Effector memory CD8-positive, alpha-beta T cell (primary cell): ENCODE measurements around the gene PTPRD.

Source experiments
- ATAC-seq: fragments of 150-1000 bp; cut with Tn5 transposase; replicated peaks from 2 replicates; pipeline ENCODE4 v1.10.0; 2021; ENCODE audit warnings: mild to moderate bottlenecking, moderate library complexity
- DNase-seq, 3 experiments: peaks; one replicate each; pipeline ENCODE4 v3.0.0; 2021
- H3K27ac Mint-ChIP-seq, 2 donors: one replicate each; pipeline ENCODE4 v1.8.0; 2022; ENCODE audit warnings: mild to moderate bottlenecking in 2 of 2, mixed read lengths in 2 of 2, moderate library complexity in 2 of 2
- H3K27me3 Mint-ChIP-seq, 2 donors: one replicate each; pipeline ENCODE4 v1.8.0; 2022; ENCODE audit warnings: mixed read lengths in 2 of 2
- H3K36me3 Mint-ChIP-seq: one replicate; pipeline ENCODE4 v1.8.0; 2022; ENCODE audit warnings: mild to moderate bottlenecking, moderate library complexity, mixed read lengths; ENCODE audit not compliant: insufficient read depth
- H3K4me1 Mint-ChIP-seq, 2 donors: one replicate each; pipeline ENCODE4 v1.8.0; 2022; ENCODE audit warnings: low read depth in 2 of 2, mixed read lengths in 2 of 2
- H3K4me3 Mint-ChIP-seq, 2 donors: one replicate each; pipeline ENCODE4 v1.8.0; 2022; ENCODE audit warnings: mild to moderate bottlenecking in 2 of 2, mixed read lengths in 2 of 2, moderate library complexity in 2 of 2
- H3K9me3 Mint-ChIP-seq, 2 donors: one replicate each; pipeline ENCODE4 v1.8.0; 2022; ENCODE audit warnings: mixed read lengths in 2 of 2

PTPRD gene

GRCh38 chr9:8338767-8339510 is 2273.9 kb downstream of the PTPRD start:
- Mint-ChIP-seq H3K4me1 (no peaks in the 10 kb centered on the region), H3K27ac (no peak overlapping the region), H3K36me3 (no peaks in the 10 kb centered on the region), H3K9me3 (no peaks in the 10 kb centered on the region), H3K4me3 (no peak overlapping the region), H3K27me3 (peaks cover 0 to 2% of the 10 kb centered on the region in 2 donors)
- DNase-seq = no peak
- ATAC-seq = no peak

DNA sequence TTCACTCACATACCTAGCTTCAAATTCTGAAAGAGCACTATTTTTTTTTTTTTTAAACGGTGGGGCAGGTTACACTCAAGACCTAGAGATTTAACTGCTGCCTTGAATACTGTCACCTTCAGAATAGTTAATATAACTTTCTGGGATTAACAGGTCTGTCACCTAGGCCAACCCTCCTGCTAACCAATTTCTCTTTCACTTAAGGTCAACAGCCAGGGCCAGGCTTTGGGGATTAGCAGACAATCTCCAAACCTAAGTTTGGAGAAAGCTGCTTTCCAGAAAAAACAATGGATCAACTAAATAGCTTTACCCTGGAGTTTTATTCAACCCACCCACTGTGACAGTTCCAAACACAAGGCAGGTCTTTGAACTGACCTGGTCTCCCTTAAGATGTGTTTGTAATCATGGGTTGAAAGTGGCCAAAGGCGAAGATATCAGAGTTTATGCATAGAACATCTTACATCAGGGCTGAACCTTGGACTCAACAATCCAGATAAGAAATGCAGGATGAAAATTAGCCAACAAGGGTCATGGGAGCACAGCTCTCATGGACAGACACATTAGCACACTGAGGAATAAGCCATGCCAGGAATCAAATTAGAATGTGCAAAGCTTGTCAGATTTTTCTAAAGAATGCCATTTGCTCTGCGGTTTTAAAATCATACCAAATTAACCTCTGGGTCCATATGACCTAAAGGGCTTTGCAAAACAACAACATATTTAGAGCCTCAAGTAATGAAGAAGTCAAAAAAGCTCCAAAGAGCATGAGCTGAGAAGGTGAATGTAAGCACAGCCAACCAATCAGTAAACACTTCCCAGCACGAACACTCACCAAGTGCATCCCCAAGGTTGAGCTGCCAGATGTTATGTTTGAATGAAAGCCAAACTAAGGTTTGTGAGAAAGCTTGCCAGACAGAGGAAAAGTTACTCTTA is 2274.7 kb downstream of the PTPRD start:
- Mint-ChIP-seq H3K36me3 (no peaks in the 10 kb centered on the region), H3K27ac (no peak overlapping the region), H3K27me3 (peaks cover 0 to 8% of the 10 kb centered on the region in 2 donors), H3K4me3 (no peak overlapping the region), H3K4me1 (no peaks in the 10 kb centered on the region), H3K9me3 (no peaks in the 10 kb centered on the region)
- no peak for ATAC-seq
- DNase-seq = no peak

DNA sequence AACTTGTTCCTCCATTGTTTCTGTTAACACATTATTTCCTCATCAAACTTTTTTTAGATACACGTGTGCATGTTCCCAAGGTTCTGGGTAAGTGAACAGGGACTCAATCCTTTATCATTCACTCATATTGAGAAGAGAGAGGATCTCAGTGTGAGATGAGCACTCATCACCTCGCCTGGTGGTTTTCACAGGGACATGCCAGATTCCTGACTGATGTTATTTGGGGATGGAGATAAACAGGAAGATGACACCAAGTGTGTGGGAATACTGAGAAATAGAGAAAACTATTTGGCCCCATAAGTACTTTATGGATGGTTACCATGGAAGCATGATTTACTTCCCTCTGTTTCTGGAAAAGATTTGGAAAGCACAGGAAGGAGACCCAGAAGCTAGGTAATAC is 2279.9 kb downstream of the PTPRD start:
- DNase-seq (no peak), ATAC-seq (no peak)
- H3K4me3 Mint-ChIP-seq = no peak overlapping the region
- H3K27ac Mint-ChIP-seq = no peak overlapping the region
- no peaks in the 10 kb centered on the region for H3K9me3 Mint-ChIP-seq
- peaks cover 15 to 17% of the 10 kb centered on the region in 2 donors for H3K27me3 Mint-ChIP-seq
- H3K4me1 Mint-ChIP-seq = peaks cover 0 to 3% of the 10 kb centered on the region in 2 donors
- no peaks in the 10 kb centered on the region for H3K36me3 Mint-ChIP-seq

GRCh38 chr9:8332331-8332650 is 2280.5 kb downstream of the PTPRD start:
- H3K36me3 Mint-ChIP-seq = no peaks in the 10 kb centered on the region
- H3K27me3 Mint-ChIP-seq = peaks cover 15 to 17% of the 10 kb centered on the region in 2 donors
- H3K4me1 Mint-ChIP-seq = peaks cover 0 to 3% of the 10 kb centered on the region in 2 donors
- H3K27ac Mint-ChIP-seq = no peak overlapping the region
- H3K9me3 Mint-ChIP-seq = no peaks in the 10 kb centered on the region
- no peak overlapping the region for H3K4me3 Mint-ChIP-seq
- DNase-seq = no peak
- no peak for ATAC-seq

DNA sequence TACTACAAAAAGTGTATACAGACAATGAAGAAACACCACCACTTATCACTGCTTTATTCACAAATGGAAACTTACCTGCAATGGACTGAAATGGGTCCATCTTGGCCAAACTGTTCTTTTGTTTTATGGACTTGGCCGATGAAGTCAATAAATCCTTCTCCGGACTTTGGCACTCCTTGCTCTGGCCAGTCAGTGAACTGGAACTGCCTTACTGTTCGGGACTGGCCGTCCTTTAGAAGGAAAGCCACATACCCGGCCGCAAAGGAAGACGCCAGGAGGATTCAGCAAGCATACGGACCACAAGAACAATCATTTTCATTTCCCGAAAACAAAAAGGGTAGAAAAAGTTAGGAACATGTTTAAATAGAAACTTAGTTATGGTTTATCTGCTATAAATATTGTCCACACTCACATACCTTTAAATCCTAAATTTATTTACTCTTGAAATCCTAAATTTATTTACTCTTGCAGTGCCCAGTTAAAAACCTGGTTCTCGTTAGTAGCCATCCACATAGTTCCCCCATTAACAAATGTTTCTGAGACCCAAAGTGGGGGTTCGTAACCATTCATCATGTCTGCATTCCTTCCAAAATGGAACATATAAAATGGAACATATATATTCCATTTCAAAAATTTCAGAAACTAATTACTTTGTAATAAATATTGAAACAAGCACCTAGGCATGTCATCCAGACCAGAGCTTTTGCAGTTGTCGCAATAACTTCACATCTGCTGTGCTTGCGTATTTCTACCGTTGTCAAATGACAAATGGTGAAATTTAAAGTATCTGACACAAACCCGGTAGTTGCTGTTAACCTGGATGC is 2281.1 kb downstream of the PTPRD start:
- Mint-ChIP-seq H3K36me3 (no peaks in the 10 kb centered on the region), H3K9me3 (no peaks in the 10 kb centered on the region), H3K27ac (no peak overlapping the region), H3K4me3 (no peak overlapping the region), H3K4me1 (peaks cover 0 to 3% of the 10 kb centered on the region in 2 donors), H3K27me3 (peaks cover 15 to 17% of the 10 kb centered on the region in 2 donors)
- DNase-seq (no peak), ATAC-seq (no peak)

DNA sequence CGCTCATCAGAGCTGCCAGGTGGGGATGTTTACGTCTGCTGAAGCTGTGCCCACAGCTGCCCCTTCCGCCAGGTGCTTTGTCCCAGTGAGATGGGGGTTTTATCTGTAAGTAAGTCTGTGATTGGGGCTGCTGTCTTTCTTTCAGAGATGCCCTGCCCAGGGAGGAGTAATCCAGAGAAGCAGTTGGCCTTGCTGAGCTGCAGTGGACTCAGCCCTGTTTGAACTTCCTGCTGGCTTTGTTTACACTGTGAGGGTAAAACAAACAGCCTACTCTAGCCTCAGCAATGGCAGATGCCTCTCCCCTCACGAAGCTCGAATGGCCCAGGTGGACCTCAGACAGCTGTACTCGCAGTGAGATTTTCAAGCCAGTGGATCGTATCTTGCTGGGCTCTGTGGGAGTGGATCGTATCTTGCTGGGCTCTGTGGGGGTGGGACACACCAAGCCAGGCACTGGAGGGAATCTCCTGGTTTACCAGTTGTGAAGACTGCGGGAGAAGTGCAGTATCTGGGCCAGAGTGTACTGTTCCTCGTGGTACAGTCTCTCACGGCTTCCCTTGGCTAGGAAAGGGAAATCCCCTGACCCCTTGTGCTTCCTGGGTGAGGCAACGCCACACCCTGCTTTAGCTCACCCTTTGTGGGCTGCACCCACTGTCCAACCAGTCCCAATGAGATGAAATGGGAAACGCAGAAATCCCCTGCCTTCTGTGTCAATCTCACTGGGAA is 2283.1 kb downstream of the PTPRD start:
- Mint-ChIP-seq H3K36me3 (no peaks in the 10 kb centered on the region), H3K27me3 (peaks cover 17 to 21% of the 10 kb centered on the region in 2 donors), H3K4me3 (no peak overlapping the region), H3K9me3 (no peaks in the 10 kb centered on the region), H3K4me1 (peaks cover 0 to 3% of the 10 kb centered on the region in 2 donors), H3K27ac (no peak overlapping the region)
- DNase-seq (no peak), ATAC-seq (no peak)

DNA sequence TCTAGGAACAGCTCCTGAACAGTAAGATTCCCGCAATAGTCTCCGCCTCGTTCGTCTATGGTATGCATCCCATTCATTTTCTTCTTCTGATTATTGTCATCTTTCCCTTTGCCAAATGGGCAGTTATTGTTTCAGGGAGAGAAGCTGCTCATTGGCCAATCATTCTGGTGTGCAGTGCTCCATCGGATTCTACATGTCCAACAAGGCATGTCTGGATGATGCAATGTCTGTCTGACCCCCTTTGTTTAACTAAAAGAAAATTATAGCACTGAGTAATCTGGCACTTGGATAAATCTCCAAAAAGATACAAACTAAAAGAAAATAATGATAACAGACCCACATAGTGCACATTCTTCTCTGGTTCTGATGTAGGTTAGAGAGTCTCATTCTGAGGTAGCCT is 2297.6 kb downstream of the PTPRD start:
- no peak for ATAC-seq
- no peak overlapping the region for H3K27ac Mint-ChIP-seq
- H3K9me3 Mint-ChIP-seq = no peaks in the 10 kb centered on the region
- no peaks in the 10 kb centered on the region for H3K36me3 Mint-ChIP-seq
- H3K4me3 Mint-ChIP-seq = no peak overlapping the region
- DNase-seq = no peak
- peaks cover 0 to 7% of the 10 kb centered on the region in 2 donors for H3K27me3 Mint-ChIP-seq
- no peaks in the 10 kb centered on the region for H3K4me1 Mint-ChIP-seq

DNA sequence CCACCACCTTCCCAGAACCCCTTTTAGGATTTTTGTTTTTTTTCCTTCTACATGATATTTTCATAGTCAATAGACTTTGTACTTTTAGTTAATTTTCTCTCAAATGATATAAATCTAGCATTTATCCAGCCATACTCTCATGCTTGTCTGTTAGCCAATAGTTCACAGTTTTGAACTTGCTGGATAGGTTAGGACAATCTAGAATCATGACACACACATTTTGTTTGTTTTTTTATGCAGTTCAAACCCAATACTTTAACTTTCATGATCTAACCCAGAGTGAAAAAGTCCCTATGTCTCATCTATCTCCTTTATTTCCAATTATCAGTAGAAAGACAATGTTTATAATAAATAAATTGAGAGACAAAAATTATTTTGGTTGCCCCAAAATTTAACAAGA is 2303.5 kb downstream of the PTPRD start:
- H3K36me3 Mint-ChIP-seq = no peaks in the 10 kb centered on the region
- no peaks in the 10 kb centered on the region for H3K4me1 Mint-ChIP-seq
- peaks cover 0 to 6% of the 10 kb centered on the region in 2 donors for H3K9me3 Mint-ChIP-seq
- DNase-seq (no peak), ATAC-seq (no peak)
- H3K4me3 Mint-ChIP-seq = no peak overlapping the region
- H3K27ac Mint-ChIP-seq = no peak overlapping the region
- H3K27me3 Mint-ChIP-seq = peaks cover 0 to 7% of the 10 kb centered on the region in 2 donors

DNA sequence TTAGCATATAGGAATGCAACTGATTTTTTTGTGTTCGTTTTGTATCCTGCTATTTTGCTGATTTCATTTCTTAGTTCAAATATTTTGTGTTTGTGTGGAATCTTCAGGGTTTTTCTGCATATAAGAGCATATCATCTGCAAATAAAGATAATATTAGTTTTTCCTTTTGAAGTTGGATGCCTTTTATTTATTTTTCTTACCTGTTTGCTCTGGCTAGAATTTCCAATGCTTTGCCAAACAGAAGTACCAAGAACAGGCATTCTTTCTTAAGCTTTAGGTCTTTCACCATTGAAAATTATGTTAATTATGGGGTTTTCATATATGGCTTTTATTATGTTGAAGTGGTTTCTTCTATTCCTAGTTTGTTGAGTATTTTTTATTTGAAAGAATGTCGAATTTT is 2308.1 kb downstream of the PTPRD start:
- H3K9me3 Mint-ChIP-seq = peaks cover 0 to 5% of the 10 kb centered on the region in 2 donors
- DNase-seq (no peak), ATAC-seq (no peak)
- H3K4me3 Mint-ChIP-seq = no peak overlapping the region
- no peak overlapping the region for H3K27ac Mint-ChIP-seq
- H3K4me1 Mint-ChIP-seq = no peaks in the 10 kb centered on the region
- H3K27me3 Mint-ChIP-seq = no peaks in the 10 kb centered on the region
- no peaks in the 10 kb centered on the region for H3K36me3 Mint-ChIP-seq

DNA sequence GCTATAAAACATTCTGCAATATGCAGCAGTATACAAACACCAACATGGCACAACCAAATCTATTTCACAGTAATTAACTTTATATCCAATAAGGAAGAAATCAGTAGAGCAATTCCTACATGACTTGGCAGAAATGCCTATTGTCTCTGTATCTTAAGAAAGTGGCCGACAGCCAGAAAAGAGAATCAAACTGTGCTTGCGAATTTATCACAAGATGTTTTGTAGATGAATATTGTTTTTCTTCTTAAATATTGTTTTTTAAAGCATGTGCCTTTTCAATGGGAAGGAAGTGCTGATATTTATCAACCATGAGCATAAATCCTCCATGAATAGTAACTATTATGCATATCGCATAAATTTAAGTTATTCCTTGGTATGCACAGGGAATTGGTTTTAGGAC is 2311.5 kb downstream of the PTPRD start:
- no peaks in the 10 kb centered on the region for H3K27me3 Mint-ChIP-seq
- DNase-seq = no peak

DNA sequence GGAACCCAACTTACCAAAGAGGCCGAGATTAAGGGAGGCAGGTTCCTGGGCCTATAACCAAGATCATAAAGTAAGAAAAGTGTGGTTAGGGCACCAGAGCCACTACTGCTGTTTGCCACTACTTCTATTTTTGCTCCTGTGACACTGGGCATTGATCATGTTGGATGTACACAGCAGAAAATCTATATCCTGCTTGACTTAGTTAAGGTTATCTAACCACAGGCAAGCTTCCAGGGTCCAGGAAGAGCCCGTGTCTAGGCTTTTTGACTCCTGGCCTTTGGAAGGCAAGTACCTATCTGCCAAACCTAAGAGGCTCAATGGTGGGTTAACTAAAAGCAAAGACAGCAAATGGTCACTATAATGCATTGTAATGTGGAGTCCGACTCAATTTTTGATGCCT is 2315.8 kb downstream of the PTPRD start:
- H3K36me3 Mint-ChIP-seq = no peaks in the 10 kb centered on the region
- no peaks in the 10 kb centered on the region for H3K9me3 Mint-ChIP-seq
- no peak overlapping the region for H3K4me3 Mint-ChIP-seq
- H3K27ac Mint-ChIP-seq = no peak overlapping the region
- no peaks in the 10 kb centered on the region for H3K4me1 Mint-ChIP-seq
- ATAC-seq = no peak
- DNase-seq = no peak
- no peaks in the 10 kb centered on the region for H3K27me3 Mint-ChIP-seq

More for the DNA sequence above, 2311.5 kb downstream of the PTPRD start:
- no peak for ATAC-seq
- Mint-ChIP-seq H3K4me3 (no peak overlapping the region), H3K4me1 (no peaks in the 10 kb centered on the region), H3K9me3 (peaks cover 0 to 2% of the 10 kb centered on the region in 2 donors), H3K27ac (no peak overlapping the region), H3K36me3 (no peaks in the 10 kb centered on the region)

GRCh38 chr9:8292657-8293056 is 2320.1 kb downstream of the PTPRD start:
- no peak for DNase-seq
- no peak overlapping the region for H3K4me3 Mint-ChIP-seq
- no peak for ATAC-seq
- H3K9me3 Mint-ChIP-seq = no peaks in the 10 kb centered on the region
- H3K27me3 Mint-ChIP-seq = no peaks in the 10 kb centered on the region
- H3K4me1 Mint-ChIP-seq = no peaks in the 10 kb centered on the region
- no peaks in the 10 kb centered on the region for H3K36me3 Mint-ChIP-seq
- H3K27ac Mint-ChIP-seq = no peak overlapping the region

DNA sequence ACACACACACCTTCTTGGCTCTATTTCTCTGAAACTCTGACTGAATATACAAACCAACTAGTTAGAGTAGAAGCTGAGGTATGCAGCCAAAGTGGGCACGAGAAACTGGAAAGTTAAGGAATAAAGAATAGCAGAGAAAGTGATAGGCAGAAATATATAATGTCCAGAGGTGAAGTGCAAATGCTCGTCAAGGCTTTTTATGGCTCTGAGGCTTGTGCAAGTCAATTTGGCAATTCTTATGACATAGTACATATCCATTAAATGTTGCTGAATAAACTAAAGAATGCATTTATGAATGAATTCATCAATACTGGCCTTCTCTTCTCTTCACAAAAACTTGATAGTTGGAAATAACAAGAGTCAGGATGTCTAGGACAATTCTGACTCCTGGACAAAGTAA is 2323.1 kb downstream of the PTPRD start:
- ATAC-seq = no peak
- H3K27ac Mint-ChIP-seq = no peak overlapping the region
- peaks cover 0 to 12% of the 10 kb centered on the region in 2 donors for H3K27me3 Mint-ChIP-seq
- DNase-seq = no peak
- H3K4me3 Mint-ChIP-seq = no peak overlapping the region
- H3K9me3 Mint-ChIP-seq = no peaks in the 10 kb centered on the region
- no peaks in the 10 kb centered on the region for H3K4me1 Mint-ChIP-seq
- H3K36me3 Mint-ChIP-seq = no peaks in the 10 kb centered on the region
